Stimulated activated CD4-positive, alpha-beta T cell treated with anti-CD3 and anti-CD28 coated beads, TNF-alpha, amount 100 ng/mL, for 4 hours (primary cell): ENCODE measurements around the gene DCLRE1B.
A peak's percentile ranks its signal among the peaks of the same experiment; 100 is the strongest.

Experiments used
- DNase-seq, 3 experiments: peaks; one replicate each; pipeline ENCODE4 v3.0.0-alpha.2; 2020; ENCODE audit warnings: low read depth in 3 of 3

The DCLRE1B gene

GRCh38 chr1:113904674-113905434 lies at the start of gene DCLRE1B, which contains the start of gene AP4B1:
TSS of gene DCLRE1B (plus strand) at chr1:113905326. CDS start at chr1:113905587, 261 bp downstream.
TSS of gene AP4B1 (minus strand) at chr1:113904799. CDS start at chr1:113904717, 82 bp downstream.
- peak; percentile 85 to 95 (median 93) for DNase-seq

GRCh38 chr1:113855630-113856400 lies 49.3 kb upstream of the DCLRE1B start:
- DNase-seq: no peak

- DNase-seq: no peak
Measured at GRCh38 chr1:113856401-113856790, 48.7 kb upstream of the DCLRE1B start.

GRCh38 chr1:113857776-113858175 lies 47.4 kb upstream of the DCLRE1B start:
- DNase-seq: no peak

- DNase-seq: no peak
Measured at GRCh38 chr1:113858418-113858817, 46.7 kb upstream of the DCLRE1B start.

GRCh38 chr1:113858982-113859381 lies 46.1 kb upstream of the DCLRE1B start:
- no peak for DNase-seq

GRCh38 chr1:113859478-113860175 lies 45.5 kb upstream of the DCLRE1B start:
- no peak for DNase-seq

GRCh38 chr1:113860891-113861290 lies 44.2 kb upstream of the DCLRE1B start:
- DNase-seq: no peak

- DNase-seq: no peak
Measured at GRCh38 chr1:113861641-113862040, 43.5 kb upstream of the DCLRE1B start.

GRCh38 chr1:113868387-113869083 lies 36.6 kb upstream of the DCLRE1B start:
- no peak for DNase-seq

- no peak for DNase-seq
Measured at GRCh38 chr1:113870778-113871177, 34.3 kb upstream of the DCLRE1B start.

GRCh38 chr1:113871597-113872113 lies 33.5 kb upstream of the DCLRE1B start, which contains the start of gene PTPN22:
TSS of gene PTPN22 (minus strand) at chr1:113871712.
- DNase-seq: peak; percentile 42 to 65 (median 58)

GRCh38 chr1:113872219-113872935 lies 32.7 kb upstream of the DCLRE1B start:
- DNase-seq: no peak

GRCh38 chr1:113874012-113874879 lies 30.9 kb upstream of the DCLRE1B start:
- DNase-seq: no peak

GRCh38 chr1:113875714-113876113 lies 29.4 kb upstream of the DCLRE1B start:
- no peak for DNase-seq

- no peak for DNase-seq
Measured at GRCh38 chr1:113876176-113876575, 28.9 kb upstream of the DCLRE1B start.

GRCh38 chr1:113879739-113880038 lies 25.4 kb upstream of the DCLRE1B start:
- no peak for DNase-seq

- DNase-seq: no peak
Measured at GRCh38 chr1:113881661-113882060, 23.5 kb upstream of the DCLRE1B start.

GRCh38 chr1:113886417-113887401 lies 18.4 kb upstream of the DCLRE1B start:
- no peak for DNase-seq
